NB4 (cell line): Measurements from ENCODE around the gene MAN2B2.

ENCODE experiments used
- CTCF ChIP-seq: IDR thresholded peaks from one replicate; pipeline ENCODE4 v1.5.1; 2012; ENCODE audit warnings: low read depth, low read length
- MAX ChIP-seq: IDR thresholded peaks from 2 replicates; pipeline ENCODE4 v1.6.1; 2011; ENCODE audit warnings: low read depth, low read length
- MYC ChIP-seq: IDR thresholded peaks from 2 replicates; pipeline ENCODE4 v1.6.1; 2011; ENCODE audit warnings: low read depth, low read length
- POLR2A ChIP-seq: IDR thresholded peaks from 2 replicates; pipeline ENCODE4 v1.6.1; 2011; ENCODE audit warnings: mild to moderate bottlenecking; ENCODE audit not compliant: insufficient read length; ENCODE audit errors: extremely low read depth

- no peak for TF ChIP-seq MYC
- no peak for TF ChIP-seq POLR2A
- no peak for TF ChIP-seq CTCF
- no peak for TF ChIP-seq MAX
Observed at GRCh38 chr4:6621556-6621927, 46.6 kb downstream of the MAN2B2 start.
